Spleen (tissue), 7 donors: Measurements from ENCODE around the gene FHIT.

Experiments
- CTCF ChIP-seq, 11 experiments: fragments of 200-600 bp in 7 of 11; fragments of 450-650 bp in 4 of 11; sonication (generic) in 4 of 11; IDR thresholded peaks in 8 of 11; conservative IDR thresholded peaks in 3 of 11; 1 replicate in 7 of 11; 2 replicates in 4 of 11; pipeline versions ENCODE4 v1.4.0 to v1.8.0; 2016 to 2021; ENCODE audit warnings: antibody characterized with exemption in 11 of 11, inconsistent platforms in 4 of 11, mild to moderate bottlenecking in 1 of 11
- POLR2A ChIP-seq, 3 donors: fragments of 450-650 bp; IDR thresholded peaks; one replicate each; pipeline ENCODE4 v1.5.1; 2017; ENCODE audit warnings: antibody characterized with exemption in 3 of 3, mild to moderate bottlenecking in 1 of 3
- POLR2AphosphoS5 ChIP-seq, 3 donors: sonication (generic); formaldehyde crosslinking; IDR thresholded peaks; one replicate each; pipeline ENCODE4 v1.5.1; 2017; ENCODE audit warnings: antibody characterized with exemption in 3 of 3
- donor health status: DM: no; HTN: no; CAD: no; lungs with moderate emphysema.
- donor health status: DM: no; HTN: no; CAD: no.
- donor health status: DM: no; HTN: no; CAD: no.

GRCh38 chr3:60651799-60652198 lies 599.5 kb downstream of the FHIT start:
- TF ChIP-seq CTCF (IDR thresholded peaks at IDR 0.05 in 8 of 11, conservative IDR thresholded peaks at IDR 0.05 in 3 of 11) (no peak), POLR2AphosphoS5 (IDR thresholded peaks at IDR 0.05) (no peak), POLR2A (IDR thresholded peaks at IDR 0.05) (no peak)
